HepG2 (cell line): ENCODE data around the gene RPTOR.

Source experiments
- IKZF4 ChIP-seq: sonication (generic); formaldehyde crosslinking; IDR thresholded peaks from 2 replicates; pipeline ENCODE4 v1.5.1; 2020; ENCODE audit warnings: borderline replicate concordance, mild to moderate bottlenecking, low read depth, missing genetic modification reagents; ENCODE audit errors: not compliant biosample characterization
- KDM1A ChIP-seq: IDR thresholded peaks from 2 replicates; pipeline ENCODE4 v1.6.1; 2016; ENCODE audit warnings: missing compliant biosample characterization
- LCORL ChIP-seq, 2 experiments: fragments of 450-650 bp in 1 of 2; sonication (generic) in 1 of 2; formaldehyde crosslinking in 1 of 2; IDR thresholded peaks; 2 replicates each; pipeline versions ENCODE4 v1.5.0 to v1.6.1; 2017 to 2020; ENCODE audit warnings: antibody characterized with exemption in 1 of 2, missing genetic modification reagents in 1 of 2
- NR2F2 ChIP-seq: IDR thresholded peaks from 2 replicates; pipeline ENCODE4 v1.6.1; 2012; ENCODE audit warnings: low read depth, inconsistent platforms, borderline replicate concordance
- POLR2A ChIP-seq, 2 experiments: IDR thresholded peaks; 2 replicates each; pipeline ENCODE4 v1.6.1; 2011; ENCODE audit warnings: low read depth in 2 of 2, low read length in 2 of 2, mild to moderate bottlenecking in 1 of 2, moderate library complexity in 1 of 2; ENCODE audit not compliant: insufficient read depth in 1 of 2
- SNAPC5 ChIP-seq: sonication (generic); formaldehyde crosslinking; IDR thresholded peaks from 2 replicates; pipeline ENCODE4 v1.8.1; 2023; ENCODE audit warnings: mild to moderate bottlenecking, missing genetic modification reagents, borderline replicate concordance
- TAF1 ChIP-seq: sonication (generic); formaldehyde crosslinking; IDR thresholded peaks from 2 replicates; pipeline ENCODE4 v1.4.0; 2020; ENCODE audit warnings: missing genetic modification reagents
- TF ChIP-seq, protein P1 (sequence below): sonication (generic); formaldehyde crosslinking; IDR thresholded peaks from 2 replicates; pipeline ENCODE4 v1.5.0; 2020; ENCODE audit warnings: mild to moderate bottlenecking, missing genetic modification reagents, moderate library complexity
- TF ChIP-seq, protein P2 (sequence below): sonication (generic); formaldehyde crosslinking; IDR thresholded peaks from 2 replicates; pipeline ENCODE4 v1.9.0; 2021; ENCODE audit warnings: missing genetic modification reagents, borderline replicate concordance

GRCh38 chr17:80906364-80907259 lies 362.0 kb downstream of the RPTOR start:
- TF ChIP-seq POLR2A (IDR thresholded peaks at IDR 0.05; ENCODE audit: insufficient read depth in 1 of 2, low read depth in 2 of 2, low read length in 2 of 2) (no peak), KDM1A (CRISPR knock-in tag) (no peak), NR2F2 (no peak), LCORL (IDR thresholded peaks at IDR 0.05) (no peak), LCORL (CRISPR knock-in tag; IDR thresholded peaks at IDR 0.05) (no peak), SNAPC5 (CRISPR knock-in tag) (no peak), IKZF4 (no peak), TAF1 (CRISPR knock-in tag) (no peak)
- TF ChIP-seq, protein P1, sequence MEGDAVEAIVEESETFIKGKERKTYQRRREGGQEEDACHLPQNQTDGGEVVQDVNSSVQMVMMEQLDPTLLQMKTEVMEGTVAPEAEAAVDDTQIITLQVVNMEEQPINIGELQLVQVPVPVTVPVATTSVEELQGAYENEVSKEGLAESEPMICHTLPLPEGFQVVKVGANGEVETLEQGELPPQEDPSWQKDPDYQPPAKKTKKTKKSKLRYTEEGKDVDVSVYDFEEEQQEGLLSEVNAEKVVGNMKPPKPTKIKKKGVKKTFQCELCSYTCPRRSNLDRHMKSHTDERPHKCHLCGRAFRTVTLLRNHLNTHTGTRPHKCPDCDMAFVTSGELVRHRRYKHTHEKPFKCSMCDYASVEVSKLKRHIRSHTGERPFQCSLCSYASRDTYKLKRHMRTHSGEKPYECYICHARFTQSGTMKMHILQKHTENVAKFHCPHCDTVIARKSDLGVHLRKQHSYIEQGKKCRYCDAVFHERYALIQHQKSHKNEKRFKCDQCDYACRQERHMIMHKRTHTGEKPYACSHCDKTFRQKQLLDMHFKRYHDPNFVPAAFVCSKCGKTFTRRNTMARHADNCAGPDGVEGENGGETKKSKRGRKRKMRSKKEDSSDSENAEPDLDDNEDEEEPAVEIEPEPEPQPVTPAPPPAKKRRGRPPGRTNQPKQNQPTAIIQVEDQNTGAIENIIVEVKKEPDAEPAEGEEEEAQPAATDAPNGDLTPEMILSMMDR (CRISPR knock-in tag), result no peak
- TF ChIP-seq, protein P2, sequence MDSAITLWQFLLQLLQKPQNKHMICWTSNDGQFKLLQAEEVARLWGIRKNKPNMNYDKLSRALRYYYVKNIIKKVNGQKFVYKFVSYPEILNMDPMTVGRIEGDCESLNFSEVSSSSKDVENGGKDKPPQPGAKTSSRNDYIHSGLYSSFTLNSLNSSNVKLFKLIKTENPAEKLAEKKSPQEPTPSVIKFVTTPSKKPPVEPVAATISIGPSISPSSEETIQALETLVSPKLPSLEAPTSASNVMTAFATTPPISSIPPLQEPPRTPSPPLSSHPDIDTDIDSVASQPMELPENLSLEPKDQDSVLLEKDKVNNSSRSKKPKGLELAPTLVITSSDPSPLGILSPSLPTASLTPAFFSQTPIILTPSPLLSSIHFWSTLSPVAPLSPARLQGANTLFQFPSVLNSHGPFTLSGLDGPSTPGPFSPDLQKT, result no peak
